Parathyroid adenoma (tissue), 2 donors: Measurements from ENCODE around the gene CHST14.

Source experiments
- H2AFZ ChIP-seq: fragments of 300-600 bp; sonication (generic); one replicate; pipeline ENCODE4 v1.7.0; 2017; ENCODE audit warnings: antibody characterized with exemption, mild to moderate bottlenecking
- H3K27ac ChIP-seq: fragments of 300-600 bp; sonication (generic); one replicate; pipeline ENCODE4 v1.7.0; 2017
- H3K27me3 ChIP-seq: fragments of 300-600 bp; sonication (generic); one replicate; pipeline ENCODE4 v1.7.0; 2017; ENCODE audit warnings: low read length; ENCODE audit not compliant: control insufficient read depth, insufficient read depth
- H3K36me3 ChIP-seq: fragments of 300-600 bp; sonication (generic); one replicate; pipeline ENCODE4 v1.7.0; 2017; ENCODE audit warnings: low read length; ENCODE audit not compliant: control insufficient read depth, insufficient read depth
- H3K4me1 ChIP-seq: fragments of 300-600 bp; sonication (generic); one replicate; pipeline ENCODE4 v1.7.0; 2017; ENCODE audit warnings: control low read depth
- H3K4me2 ChIP-seq: fragments of 300-600 bp; sonication (generic); one replicate; pipeline ENCODE4 v1.7.0; 2017; ENCODE audit warnings: low read length
- H3K4me3 ChIP-seq: fragments of 300-600 bp; sonication (generic); one replicate; pipeline ENCODE4 v1.7.0; 2017; ENCODE audit warnings: low read depth, low read length
- H3K79me2 ChIP-seq: fragments of 300-600 bp; sonication (generic); one replicate; pipeline ENCODE4 v1.7.0; 2017; ENCODE audit warnings: control low read depth
- H3K9ac ChIP-seq: fragments of 300-600 bp; sonication (generic); one replicate; pipeline ENCODE4 v1.7.0; 2017; ENCODE audit warnings: mild to moderate bottlenecking
- H3K9me3 ChIP-seq: fragments of 300-600 bp; sonication (generic); one replicate; pipeline ENCODE4 v1.7.0; 2017; ENCODE audit warnings: low read length; ENCODE audit not compliant: control insufficient read depth
- TF ChIP-seq, protein P1 (sequence below): fragments of 300-600 bp; sonication (generic); IDR thresholded peaks from one replicate; pipeline ENCODE4 v1.7.0; 2017; ENCODE audit warnings: antibody characterized with exemption, mild to moderate bottlenecking
- donor health status: primary hyperparathyroidism.

CHST14 gene

DNA sequence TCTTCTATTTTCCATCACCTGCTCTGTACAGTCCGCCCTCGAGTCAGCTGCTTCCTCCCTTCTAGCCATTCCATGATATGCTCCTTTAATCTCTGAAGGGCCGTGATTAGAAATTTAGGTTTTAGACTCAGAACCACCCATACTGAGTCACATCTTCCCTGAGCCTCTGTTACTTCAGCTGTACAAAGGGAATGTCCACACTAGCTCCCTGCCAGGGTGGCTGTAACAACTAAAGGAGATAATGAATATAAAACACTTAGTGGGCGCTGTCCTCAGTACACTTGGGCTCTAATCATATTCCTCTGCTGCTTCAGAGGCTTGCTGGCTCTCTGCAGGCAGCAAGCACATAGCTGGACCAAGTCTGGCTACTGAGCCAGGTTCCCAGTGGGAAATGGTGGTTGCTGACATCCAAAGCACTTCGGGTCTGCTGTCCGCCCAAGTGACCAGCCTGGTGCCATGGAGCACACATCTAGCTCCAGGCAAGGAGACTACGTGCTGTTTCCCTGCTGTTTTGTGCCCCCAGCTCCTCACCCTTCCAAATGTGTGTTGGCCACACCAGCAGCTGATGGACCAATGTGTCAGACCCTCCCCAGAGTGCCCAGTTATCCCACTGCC is 901 bp upstream of the CHST14 start:
- H3K36me3 ChIP-seq, result no peaks in the 10 kb centered on the region
- no peaks in the 10 kb centered on the region for H3K27me3 ChIP-seq
- peak overlapping the region; percentile 59 for H3K4me2 ChIP-seq
- no peaks in the 10 kb centered on the region for H3K4me1 ChIP-seq
- H2AFZ ChIP-seq, result peak overlapping the region; percentile 83
- H3K79me2 ChIP-seq, result no peaks in the 10 kb centered on the region
- H3K9me3 ChIP-seq, result no peaks in the 10 kb centered on the region
- H3K4me3 ChIP-seq, result peak overlapping the region; percentile 34
- peak overlapping the region; percentile 82 for H3K27ac ChIP-seq
- TF ChIP-seq, protein P1, sequence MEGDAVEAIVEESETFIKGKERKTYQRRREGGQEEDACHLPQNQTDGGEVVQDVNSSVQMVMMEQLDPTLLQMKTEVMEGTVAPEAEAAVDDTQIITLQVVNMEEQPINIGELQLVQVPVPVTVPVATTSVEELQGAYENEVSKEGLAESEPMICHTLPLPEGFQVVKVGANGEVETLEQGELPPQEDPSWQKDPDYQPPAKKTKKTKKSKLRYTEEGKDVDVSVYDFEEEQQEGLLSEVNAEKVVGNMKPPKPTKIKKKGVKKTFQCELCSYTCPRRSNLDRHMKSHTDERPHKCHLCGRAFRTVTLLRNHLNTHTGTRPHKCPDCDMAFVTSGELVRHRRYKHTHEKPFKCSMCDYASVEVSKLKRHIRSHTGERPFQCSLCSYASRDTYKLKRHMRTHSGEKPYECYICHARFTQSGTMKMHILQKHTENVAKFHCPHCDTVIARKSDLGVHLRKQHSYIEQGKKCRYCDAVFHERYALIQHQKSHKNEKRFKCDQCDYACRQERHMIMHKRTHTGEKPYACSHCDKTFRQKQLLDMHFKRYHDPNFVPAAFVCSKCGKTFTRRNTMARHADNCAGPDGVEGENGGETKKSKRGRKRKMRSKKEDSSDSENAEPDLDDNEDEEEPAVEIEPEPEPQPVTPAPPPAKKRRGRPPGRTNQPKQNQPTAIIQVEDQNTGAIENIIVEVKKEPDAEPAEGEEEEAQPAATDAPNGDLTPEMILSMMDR, result no peak
- no peak overlapping the region for H3K9ac ChIP-seq

- H3K4me3 ChIP-seq, result peak overlapping the region; percentile 69
- H3K27me3 ChIP-seq, result no peaks in the 10 kb centered on the region
- H3K9me3 ChIP-seq, result no peaks in the 10 kb centered on the region
- H2AFZ ChIP-seq, result peak overlapping the region; percentile 83
- H3K9ac ChIP-seq, result peak overlapping the region; percentile 19
- no peaks in the 10 kb centered on the region for H3K79me2 ChIP-seq
- H3K4me2 ChIP-seq, result peak overlapping the region; percentile 96
- TF ChIP-seq, protein P1, result no peak
- H3K4me1 ChIP-seq, result no peaks in the 10 kb centered on the region
- H3K36me3 ChIP-seq, result no peaks in the 10 kb centered on the region
- H3K27ac ChIP-seq, result peak overlapping the region; percentile 44
Measured at GRCh38 chr15:40471105-40471807, 472 bp downstream of the CHST14 start.

GRCh38 chr15:40471808-40472150 is 995 bp downstream of the CHST14 start:
- Histone ChIP-seq H3K9ac (no peak overlapping the region), H3K79me2 (no peaks in the 10 kb centered on the region), H2AFZ (peak overlapping the region; percentile 83), H3K27me3 (no peaks in the 10 kb centered on the region), H3K27ac (peak overlapping the region; percentile 44), H3K4me2 (peak overlapping the region; percentile 96), H3K36me3 (no peaks in the 10 kb centered on the region), H3K4me3 (peak overlapping the region; percentile 69), H3K4me1 (no peaks in the 10 kb centered on the region), H3K9me3 (no peaks in the 10 kb centered on the region)
- TF ChIP-seq, protein P1, result no peak

DNA sequence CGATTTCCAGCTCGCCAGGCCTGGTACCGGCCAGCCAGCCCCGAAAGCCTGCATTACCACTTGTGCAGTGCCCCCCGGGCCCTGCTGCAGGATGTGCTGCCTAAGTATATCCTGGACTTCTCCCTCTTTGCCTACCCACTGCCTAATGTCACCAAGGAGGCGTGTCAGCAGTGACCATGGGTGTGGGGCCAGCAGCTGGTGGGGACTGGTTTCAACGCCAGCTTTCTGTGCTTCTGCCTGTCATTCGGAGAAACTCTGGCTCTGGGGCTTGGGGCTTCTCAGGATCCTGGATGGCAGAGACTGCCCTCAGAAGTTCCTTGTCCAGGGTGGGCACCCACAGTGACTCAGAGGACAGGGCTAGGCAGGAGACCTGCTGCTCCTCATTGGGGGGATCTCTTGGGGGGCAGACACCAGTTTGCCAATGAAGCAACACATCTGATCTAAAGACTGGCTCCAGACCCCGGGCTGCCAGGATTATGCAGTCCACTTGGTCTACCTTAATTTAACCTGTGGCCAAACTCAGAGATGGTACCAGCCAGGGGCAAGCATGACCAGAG is 1.5 kb downstream of the CHST14 start:
- Histone ChIP-seq H3K9me3 (no peaks in the 10 kb centered on the region), H2AFZ (no peak overlapping the region), H3K79me2 (no peaks in the 10 kb centered on the region), H3K36me3 (no peaks in the 10 kb centered on the region), H3K4me1 (no peaks in the 10 kb centered on the region), H3K4me3 (no peak overlapping the region), H3K27ac (no peak overlapping the region), H3K4me2 (peak overlapping the region; percentile 96), H3K9ac (no peak overlapping the region), H3K27me3 (no peaks in the 10 kb centered on the region)
- TF ChIP-seq, protein P1, result no peak
